Measurements from ENCODE around the gene C16orf54. TPM values are rescaled to one million over a fixed set of nuclear protein-coding genes. Genes with fewer than 3 reads are reported as not detected.
"Not testable (repeated sequence)": the region's sequence is repeated elsewhere in the genome, so short reads cannot be mapped to it uniquely, and the experiment has no call there.

The C16orf54 gene
- total RNA-seq, 1 experiment from 2014 or later: 0.15 TPM

GRCh38 chr16:29746518-29746917 lies 728 bp upstream of the C16orf54 start:
- CTCF ChIA-PET; RAD21 ChIA-PET (ENCODE audit: low non-redundant PET in 1 of 2, low total read pairs in 2 of 2, uncharacterized antibody in 2 of 2, unreplicated experiment in 2 of 2); intact Hi-C loops (cut with micrococcal nuclease): not testable (repeated sequence)

GRCh38 chr16:29745121-29745852 lies 503 bp downstream of the C16orf54 start:
- Histone ChIP-seq H3K27me3 (ENCODE audit: insufficient read depth, low read length) (no peaks in the 10 kb centered on the region), H3K79me2 (ENCODE audit: insufficient read depth, low read length) (no peaks in the 10 kb centered on the region), H3K9me2 (ENCODE audit: insufficient read depth) (no peaks in the 10 kb centered on the region), H3K9ac (ENCODE audit: low read length) (no peak overlapping the region), H3K36me3 (ENCODE audit: control insufficient read depth in 1 of 2, insufficient read depth in 2 of 2, low read length in 2 of 2) (no peaks in the 10 kb centered on the region), H3K9me3 (ENCODE audit: control insufficient read depth in 1 of 2, insufficient read depth in 1 of 2, low read depth in 1 of 2, low read length in 2 of 2) (no peaks in the 10 kb centered on the region), H3K4me2 (ENCODE audit: low read length) (no peak overlapping the region), H3K4me1 (ENCODE audit: control insufficient read depth in 1 of 2, insufficient read depth in 2 of 2, low read length in 2 of 2) (no peaks in the 10 kb centered on the region), H2AFZ (ENCODE audit: low read depth, low read length, poor library complexity, severe bottlenecking) (no peak overlapping the region), H3K27ac (ENCODE audit: low read depth, low read length) (no peak overlapping the region), H4K20me1 (ENCODE audit: insufficient read depth) (no peaks in the 10 kb centered on the region), H3K4me3 (replicated peaks in 1 of 2; ENCODE audit: low read depth in 1 of 2, low read length in 2 of 2) (no peak overlapping the region)
- TF ChIP-seq ZFX (IDR thresholded peaks at IDR 0.05) (no peak), YY1 (IDR thresholded peaks at IDR 0.05; ENCODE audit: extremely low read depth, insufficient replicate concordance, low read depth, low read length) (no peak), FOSL1 (IDR thresholded peaks at IDR 0.05; ENCODE audit: low read depth) (no peak), CBX3 (IDR thresholded peaks at IDR 0.05; ENCODE audit: low read depth) (no peak), SIN3A (IDR thresholded peaks at IDR 0.05; ENCODE audit: low read depth) (no peak)
- ChIA-PET CTCF (no interaction called here), POLR2A (no interaction called here), RAD21 (ENCODE audit: low non-redundant PET in 1 of 2, low total read pairs in 2 of 2, uncharacterized antibody in 2 of 2, unreplicated experiment in 2 of 2) (no interaction called here)
- no peak for ATAC-seq
- BruUV-seq (replicated peaks): no TSS peak
- intact Hi-C loops (cut with micrococcal nuclease): no loop called here
- no peak for DNase-seq (ENCODE audit: low read depth, low spot score)

More at GRCh38 chr16:29746518-29746917, 728 bp upstream of the C16orf54 start:
- H3K27me3 ChIP-seq (ENCODE audit: insufficient read depth, low read length); H3K9me2 ChIP-seq (ENCODE audit: insufficient read depth); H3K4me2 ChIP-seq (ENCODE audit: low read length); H3K79me2 ChIP-seq (ENCODE audit: insufficient read depth, low read length); H3K27ac ChIP-seq (ENCODE audit: low read depth, low read length); DNase-seq (ENCODE audit: low read depth, low spot score); H3K36me3 ChIP-seq (ENCODE audit: control insufficient read depth in 1 of 2, insufficient read depth in 2 of 2, low read length in 2 of 2); ATAC-seq; H3K9me3 ChIP-seq (ENCODE audit: control insufficient read depth in 1 of 2, insufficient read depth in 1 of 2, low read depth in 1 of 2, low read length in 2 of 2); H3K4me3 ChIP-seq (replicated peaks in 1 of 2; ENCODE audit: low read depth in 1 of 2, low read length in 2 of 2); BruUV-seq (replicated peaks); H2AFZ ChIP-seq (ENCODE audit: low read depth, low read length, poor library complexity, severe bottlenecking); H3K9ac ChIP-seq (ENCODE audit: low read length); H4K20me1 ChIP-seq (ENCODE audit: insufficient read depth); POLR2A ChIA-PET: not testable (repeated sequence)
- H3K4me1 ChIP-seq (ENCODE audit: control insufficient read depth in 1 of 2, insufficient read depth in 2 of 2, low read length in 2 of 2): peaks cover 5 to 10% of the 10 kb centered on the region in 2 experiments; a peak in 3 of 4 replicates
